HG02642 (cell line): ENCODE results near the gene MRPL17.

Experiments used
- ATAC-seq: cut with Tn5 transposase; IDR thresholded peaks from one replicate; pipeline ENCODE4 v1.9.1; 2021; ENCODE audit warnings: mild to moderate bottlenecking; ENCODE audit not compliant: unreplicated experiment, poor library complexity

Gene MRPL17

DNA sequence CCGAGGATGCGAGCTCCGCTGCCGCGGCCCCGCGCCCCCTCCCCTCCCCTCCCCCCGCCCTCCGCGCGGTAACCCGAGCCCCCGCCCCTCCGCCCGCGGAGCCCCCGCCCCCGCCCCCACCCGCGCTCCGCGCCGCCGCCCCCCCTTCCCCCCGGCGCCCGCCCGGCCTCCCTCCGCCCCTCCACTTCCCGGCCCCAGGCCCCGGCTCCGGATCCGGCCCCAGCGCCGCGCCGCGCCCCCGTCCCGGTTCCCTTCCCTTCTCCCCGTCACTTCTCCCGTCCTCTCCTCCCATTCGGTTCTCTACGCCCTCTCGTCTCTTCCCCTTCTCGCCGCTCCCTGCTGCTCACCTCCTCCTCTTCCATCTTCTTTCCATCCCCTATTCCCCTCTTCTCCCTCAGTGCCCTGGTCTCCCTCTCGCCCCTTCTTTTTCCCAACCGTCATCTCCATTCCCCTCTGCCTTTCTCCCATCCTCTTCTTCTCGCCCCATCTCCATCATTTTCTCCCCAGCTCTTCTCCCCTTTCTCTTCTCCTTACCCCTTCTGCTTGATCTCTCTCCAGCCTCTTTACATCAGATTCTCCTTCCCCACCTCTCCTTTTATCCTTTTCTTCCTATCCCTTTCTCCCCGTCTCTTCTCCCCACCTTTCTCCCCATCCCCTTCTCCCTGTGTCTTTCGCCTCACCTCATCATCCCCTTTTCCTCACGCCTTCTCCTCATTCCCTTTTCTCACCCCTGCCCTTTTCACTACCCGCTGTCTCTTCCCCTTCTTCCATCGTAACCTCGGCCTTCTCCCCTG is 27.2 kb downstream of the MRPL17 start, which contains the start of gene DCHS1:
Gene DCHS1 (minus strand): TSS at position 20 of the 794 bp plus-strand sequence. CDS start 14,196 bp downstream, outside the sequence.
- no peak for ATAC-seq

DNA sequence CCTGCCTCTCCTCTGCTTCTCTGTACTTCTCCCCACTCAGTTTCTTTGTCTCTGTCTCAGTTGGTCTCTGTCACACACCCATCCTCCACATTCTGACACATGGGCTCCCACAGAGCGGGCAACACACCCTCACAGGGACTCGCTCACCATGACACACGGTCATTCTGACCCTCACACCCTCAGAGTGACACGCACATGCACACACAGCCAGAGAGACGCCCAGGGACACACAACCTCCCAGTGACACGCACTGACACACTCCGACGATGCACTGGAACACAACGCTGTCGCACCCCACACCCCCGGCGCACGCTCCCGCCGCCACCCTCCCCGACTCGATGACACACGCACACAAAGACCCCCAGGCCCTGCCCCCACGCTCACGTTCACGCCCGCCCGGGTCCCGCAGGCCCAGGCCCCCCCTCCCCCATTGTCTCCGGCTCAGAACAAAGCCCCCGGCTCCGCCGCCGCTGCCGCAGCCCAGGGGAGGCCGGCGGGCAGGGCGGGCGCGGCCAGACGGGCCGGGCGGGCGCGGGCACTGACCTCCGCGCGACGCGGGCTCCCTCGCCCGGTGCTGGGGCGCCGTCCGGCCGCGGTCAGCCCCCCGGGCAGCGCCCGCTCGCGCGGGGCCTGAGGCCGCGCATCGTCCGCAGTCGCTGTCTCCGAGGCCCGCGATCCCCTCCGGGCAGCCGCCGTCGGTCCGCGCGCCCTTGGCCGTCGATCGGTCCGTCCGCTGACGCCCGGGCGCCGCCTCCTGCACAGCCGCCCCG is 27.9 kb downstream of the MRPL17 start:
- ATAC-seq, result no peak

DNA sequence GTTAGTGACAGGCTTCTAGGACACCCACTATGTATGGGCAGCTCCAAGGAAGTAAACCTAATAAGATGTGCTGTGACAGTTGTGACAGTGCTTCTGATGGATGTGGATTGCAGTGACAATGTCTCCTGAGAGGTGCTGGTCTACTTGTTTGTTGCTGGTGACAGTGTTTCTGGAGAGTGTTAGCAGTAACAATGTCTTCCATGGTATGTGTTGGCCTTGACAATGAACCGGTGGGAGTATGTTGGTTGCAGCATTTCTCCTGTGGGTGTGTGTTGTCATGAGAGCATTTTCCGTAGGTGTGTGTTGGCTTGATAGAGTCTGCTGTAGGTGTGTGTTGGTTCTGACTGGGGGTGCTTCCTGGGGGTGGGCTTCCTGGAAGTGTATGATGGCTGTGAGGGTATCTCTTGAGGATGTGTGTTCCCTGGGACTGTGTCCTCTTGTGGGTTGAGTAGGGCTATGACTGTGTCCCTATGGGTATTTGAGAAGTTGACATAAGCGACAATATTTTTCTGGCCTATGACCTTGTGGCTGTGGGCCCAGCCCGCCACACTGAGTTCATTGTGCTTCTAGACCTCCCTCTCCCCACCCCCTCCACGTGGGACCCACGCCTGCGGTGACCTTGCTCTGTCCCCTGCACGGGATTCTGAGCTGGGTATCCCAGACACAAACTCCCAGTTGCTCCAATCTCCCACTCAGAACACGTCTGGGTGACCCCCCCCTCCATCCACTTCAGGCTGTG is 28.7 kb downstream of the MRPL17 start:
- no peak for ATAC-seq

DNA sequence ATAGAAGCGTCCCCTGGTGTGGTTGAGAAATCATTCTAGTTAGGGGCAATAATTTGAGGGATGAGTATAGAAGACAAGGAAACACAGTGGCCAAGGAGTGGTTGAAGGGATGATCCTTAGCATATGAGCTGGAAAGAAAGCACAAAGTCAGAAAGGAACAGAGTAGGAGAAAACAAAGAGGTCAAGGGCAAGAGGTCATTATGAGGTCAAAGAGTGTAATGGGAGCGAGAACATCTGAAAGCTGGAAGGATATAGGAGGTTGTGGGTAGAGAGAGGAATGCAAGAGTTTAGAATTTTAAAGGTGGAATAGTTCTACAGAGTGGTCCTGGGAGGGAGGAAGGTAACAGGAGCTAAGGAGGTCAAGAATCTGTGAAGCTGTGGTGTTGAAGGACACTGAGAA is 29.5 kb downstream of the MRPL17 start:
- ATAC-seq, result no peak

DNA sequence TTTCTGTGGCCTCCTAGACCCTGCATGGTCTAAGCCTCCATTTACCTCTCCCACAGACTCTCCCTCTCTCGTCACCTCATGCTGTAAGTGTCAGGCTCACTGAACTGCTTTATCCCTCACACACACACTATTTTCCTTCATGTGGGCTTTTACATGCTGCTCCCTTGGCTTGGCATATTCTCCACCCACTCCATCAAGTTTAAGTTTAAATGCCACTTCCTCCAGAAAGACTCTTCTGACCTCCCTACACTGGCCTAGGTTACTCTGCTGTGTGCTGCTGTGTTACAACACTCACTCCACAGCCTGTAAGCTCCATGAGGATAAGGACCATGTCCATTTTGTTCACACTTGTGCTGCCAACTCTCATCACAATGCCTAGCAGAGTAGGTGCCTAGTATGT is 30.0 kb downstream of the MRPL17 start:
- ATAC-seq, result no peak

DNA sequence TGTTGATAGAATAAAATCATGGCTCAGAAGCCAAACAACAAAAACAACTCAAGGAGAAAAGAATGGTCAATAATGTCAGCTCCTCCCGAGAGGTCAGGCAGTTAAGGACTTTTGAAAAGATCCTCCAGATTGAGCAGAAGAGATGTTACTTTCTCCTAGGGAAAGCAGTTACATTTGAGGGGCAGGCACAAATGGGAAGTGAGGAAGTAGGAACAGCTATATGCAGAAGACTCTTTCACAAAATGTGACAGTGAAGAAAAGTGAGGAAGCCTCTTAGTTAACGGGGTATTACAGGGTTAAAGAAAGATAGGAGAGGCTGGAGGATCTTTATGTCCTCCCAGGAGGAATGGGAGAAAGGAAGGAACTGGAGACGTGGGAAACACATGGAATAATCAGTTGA is 31.0 kb downstream of the MRPL17 start:
- ATAC-seq, result no peak

DNA sequence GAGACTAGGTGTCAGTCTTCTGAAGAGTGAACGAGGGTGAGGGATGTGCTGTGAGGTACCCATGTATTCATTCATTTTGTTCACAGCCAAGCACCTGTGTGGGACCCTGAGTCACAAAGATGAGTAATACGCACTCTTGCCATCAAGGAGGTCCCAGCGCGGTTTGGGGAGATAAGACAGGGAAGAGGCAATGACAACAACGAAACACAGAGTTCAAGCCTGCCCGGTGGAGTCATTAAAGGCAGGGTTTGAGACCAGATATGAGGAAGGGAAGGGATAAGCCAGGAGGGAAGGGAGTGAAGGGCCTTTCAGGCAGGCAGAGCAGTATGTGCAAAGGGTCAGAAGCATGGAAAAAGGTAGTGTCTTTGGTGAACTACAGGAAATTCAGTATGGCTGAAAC is 32.2 kb downstream of the MRPL17 start:
- no peak for ATAC-seq

DNA sequence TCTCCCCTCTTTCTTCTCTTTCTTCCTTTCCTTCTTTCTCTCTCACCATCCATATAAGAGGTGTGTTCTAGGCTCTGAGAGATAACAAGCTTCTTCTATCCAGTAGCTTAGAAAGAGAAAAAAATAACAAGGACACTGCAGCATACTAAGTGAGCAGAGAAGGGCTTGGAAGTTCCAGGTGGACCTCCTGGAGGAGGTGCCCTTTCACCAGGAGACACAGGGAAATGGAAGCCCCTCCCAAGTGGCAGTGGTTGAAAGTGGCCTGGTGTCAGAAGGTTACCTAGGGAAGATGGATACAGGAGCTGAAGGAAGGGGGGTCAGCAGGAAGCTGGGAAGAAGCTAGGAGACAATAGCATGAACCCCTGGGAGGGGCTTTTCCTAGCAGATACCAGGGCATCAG is 33.0 kb downstream of the MRPL17 start:
- no peak for ATAC-seq

DNA sequence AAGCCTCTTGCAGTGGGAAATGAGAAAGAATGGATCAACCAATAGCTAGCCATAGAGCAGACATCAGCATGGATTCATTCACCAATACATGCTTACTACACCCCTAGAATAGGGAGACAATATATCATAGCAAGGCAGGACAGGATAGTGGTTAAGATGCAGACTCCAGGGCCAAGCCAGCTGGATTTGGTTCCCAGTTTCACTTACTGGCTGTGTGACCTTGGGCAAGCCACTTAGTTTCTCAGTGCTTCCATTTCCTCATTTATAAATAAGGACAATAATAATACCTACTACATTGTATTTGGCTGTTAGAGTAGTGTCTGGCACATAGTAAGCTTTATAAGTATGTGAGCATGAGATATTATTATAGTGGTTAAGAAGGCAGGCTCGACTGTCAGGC is 34.6 kb downstream of the MRPL17 start:
- no peak for ATAC-seq

DNA sequence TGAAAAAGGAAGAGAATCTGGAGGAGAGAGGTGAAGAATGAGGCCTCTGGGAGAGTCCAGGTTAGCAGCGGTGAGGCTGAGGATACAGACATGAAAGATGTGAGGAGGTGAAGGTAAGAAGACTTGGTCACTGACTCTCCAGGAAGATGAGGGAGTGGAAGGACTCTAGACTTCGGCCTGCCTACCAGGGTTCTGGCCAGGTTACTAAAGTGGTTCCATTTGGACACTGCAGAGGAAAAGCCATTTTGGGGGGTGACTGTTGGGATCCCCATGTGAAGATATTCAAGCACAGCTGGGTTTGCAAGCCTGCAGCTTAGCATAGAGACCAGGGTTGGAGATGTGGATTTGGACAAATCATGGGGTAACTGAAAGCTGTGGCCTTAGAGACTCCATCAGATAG is 35.3 kb downstream of the MRPL17 start:
- ATAC-seq, result no peak

DNA sequence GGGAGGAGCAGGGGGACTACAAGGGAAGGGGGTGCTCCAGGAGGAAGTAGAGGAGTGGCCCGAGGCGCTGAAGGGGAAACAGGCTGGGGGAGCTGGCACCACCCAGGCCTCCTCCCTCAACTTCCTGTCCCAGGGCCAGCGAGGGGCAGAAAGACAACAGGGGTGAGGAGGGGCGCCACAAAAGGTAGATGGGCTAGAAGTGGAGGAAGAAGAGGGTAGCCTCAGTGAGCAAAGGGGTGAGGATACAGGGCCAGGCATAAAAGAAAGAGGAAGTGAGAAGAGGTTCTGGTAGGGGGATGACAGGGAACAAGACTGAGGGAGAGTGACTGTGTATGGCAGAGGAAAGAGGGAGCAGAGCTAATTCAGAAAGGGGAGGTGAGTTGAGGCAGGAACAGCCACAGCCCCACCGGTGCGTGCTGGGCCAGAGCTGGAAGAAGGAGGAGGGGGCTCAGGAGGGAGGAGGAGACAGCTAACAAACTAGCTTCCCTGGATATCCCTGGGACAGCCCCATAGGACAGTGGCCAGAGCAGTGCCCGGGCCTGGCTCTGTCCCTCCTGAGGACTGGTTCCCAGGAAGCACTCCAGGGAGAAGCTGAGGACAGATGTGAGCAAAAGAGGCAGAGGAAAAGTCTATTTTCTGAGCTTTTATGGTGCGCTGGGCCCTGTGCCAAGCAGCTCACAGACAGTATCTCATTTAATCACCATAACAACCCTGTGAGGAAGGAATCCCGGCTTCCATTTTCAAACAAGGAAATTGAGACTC is 36.0 kb downstream of the MRPL17 start:
- peak; percentile 90 for ATAC-seq

DNA sequence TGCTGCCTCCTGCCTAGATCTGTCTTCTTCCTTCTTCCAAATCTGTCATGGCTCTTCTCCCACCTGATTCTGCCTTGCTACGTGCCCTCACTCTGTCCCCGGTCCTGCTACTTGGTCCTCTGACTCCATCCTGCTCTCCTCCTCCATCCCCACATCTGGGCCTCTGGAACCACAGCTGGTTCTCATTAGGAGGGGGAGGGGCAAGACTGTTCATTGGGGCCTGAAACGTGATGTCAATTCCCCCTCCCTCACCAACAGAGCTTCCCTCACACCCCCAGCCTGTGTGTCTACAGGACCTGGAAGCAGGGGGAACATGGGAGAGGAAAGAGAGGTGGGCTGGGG is 36.6 kb downstream of the MRPL17 start:
- ATAC-seq, result no peak

DNA sequence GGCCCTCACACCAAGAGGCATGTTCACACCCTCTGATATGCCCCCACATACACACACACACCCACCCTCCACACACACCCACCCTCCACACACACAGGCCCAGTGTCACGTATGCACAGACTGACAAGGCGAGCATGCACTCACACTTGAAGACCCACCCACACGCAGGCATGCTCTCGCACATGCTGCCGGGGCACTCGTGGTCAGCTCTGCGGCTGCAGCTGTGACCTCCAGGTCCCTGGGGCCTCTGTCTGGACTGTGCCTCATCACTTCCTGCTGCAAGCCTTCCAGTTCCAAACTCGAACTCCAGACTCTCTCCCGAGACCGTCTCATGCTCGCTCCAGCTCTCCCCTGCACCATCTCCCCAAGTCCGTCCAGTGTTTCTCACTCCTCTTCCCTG is 37.1 kb downstream of the MRPL17 start:
- ATAC-seq, result no peak

DNA sequence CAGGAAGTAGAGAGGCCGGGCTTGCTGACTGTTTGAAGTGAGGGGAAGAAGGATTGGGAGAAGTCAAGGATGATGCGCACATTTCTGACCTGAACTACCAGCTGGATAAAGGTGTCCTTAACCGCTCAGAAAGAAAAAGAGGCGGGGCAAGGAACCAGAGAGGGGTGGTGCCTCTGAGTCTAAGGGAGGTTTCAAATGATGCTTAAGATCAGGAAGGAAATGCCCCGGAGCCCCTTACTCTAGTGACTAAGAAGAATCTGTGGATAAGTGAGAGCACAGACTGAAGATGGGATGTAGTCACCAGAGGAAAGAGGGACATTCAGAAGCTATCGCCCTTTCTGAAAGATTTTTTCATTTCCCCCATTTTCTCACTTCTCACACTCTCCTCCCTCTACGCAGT is 40.2 kb downstream of the MRPL17 start:
- ATAC-seq, result no peak

DNA sequence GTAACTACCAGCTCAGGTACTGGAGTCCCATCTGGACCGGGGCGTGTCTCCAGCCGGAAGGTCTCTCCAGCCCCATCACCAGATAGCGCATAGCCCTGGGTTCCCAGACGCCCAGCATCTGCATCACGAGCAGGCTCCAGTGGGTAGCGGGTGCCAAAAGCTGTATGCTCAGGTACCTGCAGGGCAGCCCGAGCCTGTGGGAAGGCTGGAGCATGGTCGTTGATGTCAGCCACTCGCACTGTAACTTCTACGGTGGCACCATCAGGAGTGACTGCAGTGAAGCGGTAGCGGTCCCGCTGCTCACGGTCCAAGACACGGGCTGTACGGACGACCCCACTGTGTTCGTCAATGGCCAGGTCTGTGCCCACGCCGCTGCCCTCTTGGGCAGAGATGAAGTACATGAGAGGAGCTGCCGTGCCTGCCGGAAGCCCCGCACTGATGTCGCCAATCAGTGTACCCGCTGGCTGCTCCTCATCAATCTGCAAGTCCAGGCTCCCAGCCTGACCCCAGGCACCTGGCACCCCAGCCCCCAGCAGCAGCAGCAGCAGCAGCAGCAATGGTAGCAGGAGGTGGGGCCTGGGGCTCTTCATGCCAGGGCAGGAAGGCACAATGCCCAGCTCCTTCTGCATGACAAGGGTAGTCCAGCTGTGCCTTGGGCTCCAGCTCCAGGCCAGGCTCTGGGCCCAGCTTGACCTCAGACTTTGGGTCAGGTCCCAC is 42.0 kb downstream of the MRPL17 start:
- no peak for ATAC-seq

DNA sequence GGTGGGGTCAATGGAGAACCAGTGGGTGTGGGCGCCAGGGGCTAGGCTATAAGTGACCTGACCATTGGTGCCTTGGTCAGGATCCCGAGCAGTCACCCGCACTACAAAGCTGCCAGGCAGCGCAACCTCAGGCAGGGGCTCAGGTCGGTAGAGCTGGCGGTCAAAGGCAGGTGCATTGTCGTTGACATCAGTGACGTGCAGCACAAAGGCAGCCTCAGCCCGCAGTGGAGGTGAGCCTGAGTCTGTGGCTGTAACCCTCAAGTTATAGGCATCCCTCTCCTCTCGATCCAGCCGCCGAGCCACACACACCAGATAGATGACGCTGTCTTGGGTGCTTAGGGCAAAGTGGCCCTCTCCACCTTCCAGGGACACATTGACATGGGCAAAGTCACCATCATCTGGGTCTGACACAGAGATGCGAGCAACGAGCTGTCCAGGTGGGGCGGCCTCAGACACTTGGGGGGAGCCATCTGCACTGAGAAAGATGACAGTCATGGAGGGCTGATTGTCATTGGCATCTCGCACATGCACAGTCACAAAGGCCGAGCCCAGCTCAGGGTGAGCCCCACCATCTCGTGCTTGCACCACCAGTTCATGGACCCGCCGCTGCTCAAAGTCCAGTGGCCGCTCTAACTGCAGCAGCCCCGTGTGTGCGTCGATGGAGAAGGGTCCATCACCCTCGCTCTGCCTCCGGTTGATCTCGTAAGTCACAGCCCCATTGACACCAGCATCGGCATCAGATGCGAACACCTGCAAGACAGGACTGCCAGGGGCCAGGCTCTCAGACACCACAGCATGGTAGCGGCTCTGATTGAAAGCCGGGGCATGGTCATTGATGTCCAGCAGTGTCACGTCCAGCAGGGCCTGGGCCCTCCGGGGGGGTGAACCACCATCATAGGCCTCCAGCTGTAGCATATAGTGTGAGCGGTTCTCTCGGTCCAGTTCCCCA is 42.8 kb downstream of the MRPL17 start:
- ATAC-seq, result no peak

DNA sequence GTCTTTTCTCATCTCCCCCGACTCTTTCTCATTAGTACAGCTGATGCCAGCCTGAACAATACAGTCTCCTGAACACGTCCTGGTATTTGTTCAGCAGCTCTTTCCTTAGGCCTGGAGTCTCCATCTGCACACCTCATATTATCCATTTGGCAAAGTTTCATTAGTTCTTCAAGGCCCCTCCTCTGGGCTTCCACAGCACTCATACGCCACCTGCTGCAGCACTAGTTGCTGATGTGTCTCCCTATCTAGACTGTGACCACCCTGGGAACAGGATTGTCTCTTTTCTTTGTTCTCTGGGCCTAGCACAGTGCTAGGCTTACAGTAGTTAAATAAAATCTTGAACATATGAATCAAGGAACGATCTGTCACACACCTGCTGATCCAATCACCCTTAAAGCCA is 44.7 kb downstream of the MRPL17 start:
- no peak for ATAC-seq

DNA sequence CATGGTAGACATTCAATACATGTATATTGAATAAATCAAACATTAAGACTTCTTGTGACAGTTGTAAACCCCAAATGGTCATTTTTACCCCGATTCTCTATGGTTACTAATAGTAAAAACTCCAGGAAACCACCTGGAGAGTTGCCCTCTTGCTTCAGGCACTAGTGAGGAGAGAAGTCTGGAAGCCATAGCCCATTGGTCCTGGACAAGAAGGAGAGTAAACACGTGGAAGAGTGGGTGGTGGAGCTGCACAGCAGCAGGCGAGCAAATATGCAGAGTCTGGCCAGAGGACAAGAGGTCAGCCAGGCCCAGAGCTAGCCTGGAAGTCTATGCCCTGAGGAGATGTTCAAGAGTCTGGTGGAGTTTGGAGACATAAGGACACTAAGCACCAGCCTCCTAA is 45.3 kb downstream of the MRPL17 start:
- ATAC-seq, result no peak

DNA sequence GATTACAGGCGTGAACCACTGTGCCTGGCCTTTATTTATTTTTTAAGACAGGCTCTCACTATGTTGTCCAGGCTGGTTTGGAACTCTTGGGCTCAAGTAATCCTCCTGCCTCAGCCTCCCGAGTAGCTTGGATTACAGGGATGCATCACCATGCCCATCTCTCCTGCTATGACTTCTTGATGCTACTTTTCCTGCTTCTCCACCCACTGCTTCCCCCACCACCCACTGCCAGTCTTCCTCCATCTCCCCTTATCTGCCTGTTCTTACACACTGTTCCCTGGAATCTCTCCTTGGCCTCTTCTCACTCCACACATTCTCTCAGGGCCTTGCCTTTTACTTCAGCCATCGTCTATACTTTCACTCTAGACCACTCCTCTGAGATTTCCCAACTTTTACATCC is 46.7 kb downstream of the MRPL17 start:
- ATAC-seq, result no peak
